Osteoblast (primary cell): ENCODE data around the gene FHDC1. TPM values are rescaled to one million over a fixed set of nuclear protein-coding genes. Genes with fewer than 3 reads are reported as not detected.
A peak's percentile ranks its signal among the peaks of the same experiment; 100 is the strongest.

Experiments used
- DNase-seq: peaks from one replicate; pipeline ENCODE4 v3.0.0; 2011; ENCODE audit warnings: low spot score, mixed read lengths; ENCODE audit not compliant: insufficient read length; ENCODE audit errors: missing footprints
- H2AFZ ChIP-seq: 2 replicates; pipeline ENCODE4 v1.6.0; 2011; ENCODE audit warnings: mild to moderate bottlenecking, low read length
- H3K27ac ChIP-seq: 2 replicates; pipeline ENCODE4 v1.5.1; 2011; ENCODE audit warnings: mild to moderate bottlenecking, low read depth, low read length, moderate library complexity
- H3K27me3 ChIP-seq: 2 replicates; pipeline ENCODE4 v1.6.0; 2012; ENCODE audit warnings: mild to moderate bottlenecking, control low read depth, inconsistent platforms, low read length, moderate library complexity; ENCODE audit not compliant: insufficient read depth
- H3K36me3 ChIP-seq: 2 replicates; pipeline ENCODE4 v1.5.1; 2011; ENCODE audit warnings: mild to moderate bottlenecking, low read length, control low read depth, moderate library complexity; ENCODE audit not compliant: insufficient read depth
- H3K4me1 ChIP-seq: 2 replicates; pipeline ENCODE4 v1.5.1; 2011; ENCODE audit warnings: mild to moderate bottlenecking, low read length, control low read depth, moderate library complexity; ENCODE audit not compliant: insufficient read depth
- H3K4me2 ChIP-seq: 2 replicates; pipeline ENCODE4 v1.6.0; 2011; ENCODE audit warnings: mild to moderate bottlenecking, low read length; ENCODE audit not compliant: insufficient read depth
- H3K4me3 ChIP-seq: fragments of 200-600 bp; sonication (generic); 3 replicates; pipeline ENCODE4 v1.5.1; 2012; ENCODE audit warnings: mild to moderate bottlenecking, low read length, inconsistent platforms; ENCODE audit not compliant: insufficient read depth
- H3K79me2 ChIP-seq: 2 replicates; pipeline ENCODE4 v1.6.0; 2012; ENCODE audit warnings: mild to moderate bottlenecking, low read length, control low read depth, inconsistent platforms; ENCODE audit not compliant: insufficient read depth
- H3K9me3 ChIP-seq: 2 replicates; pipeline ENCODE4 v1.5.1; 2011; ENCODE audit warnings: low read depth, low read length, control low read depth
- H4K20me1 ChIP-seq: 2 replicates; pipeline ENCODE4 v1.6.0; 2012; ENCODE audit warnings: mild to moderate bottlenecking, low read length, control low read depth; ENCODE audit not compliant: insufficient read depth
- CTCF ChIP-seq: IDR thresholded peaks from 2 replicates; pipeline ENCODE4 v1.5.1; 2011; ENCODE audit warnings: mild to moderate bottlenecking, low read depth, low read length, moderate library complexity; ENCODE audit errors: extremely low read depth
- total RNA-seq: library from RNA; depleted of rRNA; stranded (reverse); fragments of >200 nt; gene quantifications from 2 replicates; pipeline ENCODE4 v1.2.3, GENCODE V29; 2012

The FHDC1 gene
- total RNA-seq, 1 donor: 0.36 TPM

- Histone ChIP-seq H3K27ac (no peak overlapping the region), H4K20me1 (no peaks in the 10 kb centered on the region), H3K4me2 (no peak overlapping the region), H3K4me1 (no peaks in the 10 kb centered on the region), H3K4me3 (no peak overlapping the region), H3K9me3 (no peaks in the 10 kb centered on the region), H3K27me3 (no peaks in the 10 kb centered on the region), H3K79me2 (no peaks in the 10 kb centered on the region), H2AFZ (no peak overlapping the region), H3K36me3 (no peaks in the 10 kb centered on the region)
- DNase-seq: no peak
- TF ChIP-seq CTCF: no peak
Observed at GRCh38 chr4:152998861-152999260, 62.7 kb downstream of the FHDC1 start.

- Histone ChIP-seq H3K79me2 (no peaks in the 10 kb centered on the region), H2AFZ (no peak overlapping the region), H3K27me3 (no peaks in the 10 kb centered on the region), H4K20me1 (no peaks in the 10 kb centered on the region), H3K4me1 (no peaks in the 10 kb centered on the region), H3K4me2 (no peak overlapping the region), H3K36me3 (no peaks in the 10 kb centered on the region), H3K9me3 (no peaks in the 10 kb centered on the region), H3K27ac (no peak overlapping the region), H3K4me3 (no peak overlapping the region)
- DNase-seq: no peak
- TF ChIP-seq CTCF: no peak
Observed at GRCh38 chr4:152999346-153000075, 63.4 kb downstream of the FHDC1 start.

- H3K27ac ChIP-seq: no peak overlapping the region
- H3K4me1 ChIP-seq: no peaks in the 10 kb centered on the region
- H3K27me3 ChIP-seq: no peaks in the 10 kb centered on the region
- H3K4me3 ChIP-seq: no peak overlapping the region
- H3K4me2 ChIP-seq: no peak overlapping the region
- H3K9me3 ChIP-seq: no peaks in the 10 kb centered on the region
- H4K20me1 ChIP-seq: no peaks in the 10 kb centered on the region
- DNase-seq: no peak
- TF ChIP-seq CTCF: no peak
- H3K36me3 ChIP-seq: no peaks in the 10 kb centered on the region
- H2AFZ ChIP-seq: no peak overlapping the region
- no peaks in the 10 kb centered on the region for H3K79me2 ChIP-seq
Observed at GRCh38 chr4:153000076-153000420, 63.9 kb downstream of the FHDC1 start.

- no peak overlapping the region for H3K27ac ChIP-seq
- no peaks in the 10 kb centered on the region for H3K27me3 ChIP-seq
- no peaks in the 10 kb centered on the region for H3K4me1 ChIP-seq
- no peaks in the 10 kb centered on the region for H3K79me2 ChIP-seq
- H3K4me3 ChIP-seq: no peak overlapping the region
- H3K36me3 ChIP-seq: no peaks in the 10 kb centered on the region
- H4K20me1 ChIP-seq: no peaks in the 10 kb centered on the region
- H3K9me3 ChIP-seq: no peaks in the 10 kb centered on the region
- DNase-seq: no peak
- H3K4me2 ChIP-seq: no peak overlapping the region
- TF ChIP-seq CTCF: no peak
- peak overlapping the region; percentile 63 for H2AFZ ChIP-seq
Observed at GRCh38 chr4:153001626-153002025, 65.5 kb downstream of the FHDC1 start.
